Activated T-cell treated with anti-CD3 and anti-CD28 coated beads, Interleukin-2, amount 50 U/mL, for 24 hours (primary cell): ENCODE results near the gene CLEC4A.
"Not testable (repeated sequence)": the region's sequence is repeated elsewhere in the genome, so short reads cannot be mapped to it uniquely, and the experiment has no call there.

Experiments
- DNase-seq: peaks from one replicate; pipeline ENCODE4 v3.0.0-alpha.2; 2020
- H3K27ac Mint-ChIP-seq: 2 replicates; pipeline ENCODE4 v1.8.0; 2020; ENCODE audit warnings: mild to moderate bottlenecking, mixed read lengths
- H3K27me3 Mint-ChIP-seq: 2 replicates; pipeline ENCODE4 v1.8.0; 2020; ENCODE audit warnings: mixed read lengths
- H3K36me3 Mint-ChIP-seq: 2 replicates; pipeline ENCODE4 v1.8.0; 2020; ENCODE audit warnings: low read depth, mixed read lengths
- H3K4me1 Mint-ChIP-seq: 2 replicates; pipeline ENCODE4 v1.8.0; 2020; ENCODE audit warnings: low read depth, mixed read lengths
- H3K4me3 Mint-ChIP-seq: 2 replicates; pipeline ENCODE4 v1.8.0; 2020; ENCODE audit warnings: mild to moderate bottlenecking, moderate library complexity, mixed read lengths
- H3K9me3 Mint-ChIP-seq: 2 replicates; pipeline ENCODE4 v1.8.0; 2020; ENCODE audit warnings: mixed read lengths

The CLEC4A gene

DNA sequence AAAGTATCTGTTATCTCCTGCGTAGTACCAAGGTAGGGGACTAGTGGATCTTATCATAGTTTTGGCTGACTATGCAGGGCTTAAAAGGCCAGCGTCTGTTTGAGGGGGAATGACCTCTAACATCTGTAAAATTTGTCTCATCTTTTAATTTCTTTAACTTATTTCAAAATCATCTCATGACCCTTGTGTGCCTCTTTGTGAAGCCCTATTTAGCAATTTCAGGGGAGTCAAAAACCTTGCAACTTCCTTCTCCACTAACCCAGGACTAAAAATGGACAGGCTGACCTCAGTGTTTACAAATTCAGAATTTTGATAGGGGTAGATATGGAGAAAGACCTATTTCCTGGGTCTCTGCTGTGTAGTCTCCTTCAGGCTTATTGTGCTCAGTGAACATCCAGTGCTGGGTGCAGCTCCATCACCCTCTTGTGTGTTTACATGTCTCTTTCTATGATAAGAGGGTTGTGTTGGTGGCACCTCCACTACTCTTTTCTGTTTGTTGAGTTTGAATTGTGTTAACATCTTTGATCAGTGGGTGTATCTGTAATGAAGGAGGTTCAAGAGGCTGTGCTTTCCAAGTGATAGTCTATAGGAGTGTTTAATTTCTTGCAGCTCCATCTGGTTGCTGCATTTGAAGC, 27.0 kb upstream of the CLEC4A start:
- no peak for DNase-seq
- H3K9me3 Mint-ChIP-seq, result no peaks in the 10 kb centered on the region
- H3K4me1 Mint-ChIP-seq, result peaks cover 8% of the 10 kb centered on the region
- no peak overlapping the region for H3K4me3 Mint-ChIP-seq
- peak overlapping the region; percentile 74 for H3K27ac Mint-ChIP-seq
- no peaks in the 10 kb centered on the region for H3K27me3 Mint-ChIP-seq
- peaks cover 82% of the 10 kb centered on the region for H3K36me3 Mint-ChIP-seq

DNA sequence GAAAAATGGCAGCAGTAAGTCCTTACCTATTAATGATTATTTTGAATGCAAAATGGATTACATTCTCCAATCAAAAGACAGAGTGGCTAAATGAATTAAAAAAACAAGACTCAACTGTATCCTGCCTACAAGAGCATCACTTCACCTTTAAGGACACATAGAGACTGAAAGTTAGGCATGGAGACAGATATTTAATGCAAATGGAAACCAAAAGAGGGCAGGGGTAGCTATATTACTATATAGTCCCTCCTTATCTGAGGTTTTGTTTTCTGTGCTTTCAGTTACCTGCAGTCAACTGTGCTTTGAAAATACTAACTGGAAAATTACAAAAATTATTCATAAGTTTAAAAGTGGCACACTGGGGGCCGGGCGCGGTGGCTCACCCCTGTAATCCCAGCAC, 24.2 kb upstream of the CLEC4A start:
- Mint-ChIP-seq H3K9me3 (no peaks in the 10 kb centered on the region), H3K36me3 (peaks cover 63% of the 10 kb centered on the region)

DNA sequence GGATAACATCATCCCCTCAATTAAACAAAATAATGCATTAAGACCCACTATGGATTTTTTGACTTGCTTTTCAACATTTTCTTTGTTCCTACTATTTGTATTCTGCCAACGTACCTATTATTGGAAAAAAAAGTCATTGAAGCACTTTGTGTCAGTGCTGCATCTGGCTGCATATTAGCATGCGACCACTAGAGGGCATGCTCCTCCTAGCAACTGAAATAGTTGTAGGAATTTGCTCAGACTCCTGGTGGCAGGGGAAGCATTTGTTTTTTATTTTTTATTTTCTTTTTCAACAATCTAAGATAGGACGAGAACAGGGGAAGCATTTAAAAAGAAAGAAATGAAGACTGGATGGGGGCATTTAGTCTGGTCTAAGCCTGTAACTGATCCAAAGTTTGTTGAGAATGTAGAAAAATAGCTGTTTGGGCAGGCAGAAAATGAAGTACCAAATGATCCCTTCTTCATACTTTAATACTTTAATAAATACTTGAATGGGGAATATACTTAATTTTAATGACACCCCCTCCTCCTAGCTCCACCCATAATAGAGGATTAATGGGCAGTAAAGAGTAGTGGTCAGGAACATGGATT, 14.5 kb upstream of the CLEC4A start:
- Mint-ChIP-seq H3K27ac (no peak overlapping the region), H3K4me1 (peaks cover 1% of the 10 kb centered on the region), H3K36me3 (peaks cover 44% of the 10 kb centered on the region), H3K9me3 (no peaks in the 10 kb centered on the region), H3K27me3 (no peaks in the 10 kb centered on the region), H3K4me3 (no peak overlapping the region)
- DNase-seq, result peak; percentile 81

More for the DNA sequence above, 24.2 kb upstream of the CLEC4A start:
- Mint-ChIP-seq H3K27ac (peak overlapping the region; percentile 2), H3K4me1 (peaks cover 8% of the 10 kb centered on the region), H3K4me3 (no peak overlapping the region), H3K27me3 (no peaks in the 10 kb centered on the region)
- DNase-seq, result no peak

DNA sequence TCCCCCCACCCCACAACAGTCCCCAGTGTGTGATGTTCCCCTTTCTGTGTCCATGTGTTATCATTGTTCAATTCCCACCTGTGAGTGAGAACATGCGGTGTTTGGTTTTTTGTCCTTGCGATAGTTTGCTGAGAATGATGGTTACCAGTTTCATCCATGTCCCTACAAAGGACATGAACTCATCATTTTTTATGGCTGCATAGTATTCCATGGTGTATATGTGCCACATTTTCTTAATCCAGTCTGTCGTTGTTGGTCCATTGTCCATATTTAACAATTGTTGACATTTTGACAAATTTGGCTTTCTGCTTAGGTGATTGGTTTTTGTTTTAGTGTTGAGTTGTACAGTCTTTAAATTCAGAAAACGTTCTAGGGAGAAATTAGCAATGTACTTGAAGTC, 10.3 kb upstream of the CLEC4A start:
- H3K4me1 Mint-ChIP-seq, H3K27ac Mint-ChIP-seq, H3K9me3 Mint-ChIP-seq, H3K4me3 Mint-ChIP-seq, DNase-seq, H3K27me3 Mint-ChIP-seq: not testable (repeated sequence)
- H3K36me3 Mint-ChIP-seq, result peaks cover 19% of the 10 kb centered on the region

DNA sequence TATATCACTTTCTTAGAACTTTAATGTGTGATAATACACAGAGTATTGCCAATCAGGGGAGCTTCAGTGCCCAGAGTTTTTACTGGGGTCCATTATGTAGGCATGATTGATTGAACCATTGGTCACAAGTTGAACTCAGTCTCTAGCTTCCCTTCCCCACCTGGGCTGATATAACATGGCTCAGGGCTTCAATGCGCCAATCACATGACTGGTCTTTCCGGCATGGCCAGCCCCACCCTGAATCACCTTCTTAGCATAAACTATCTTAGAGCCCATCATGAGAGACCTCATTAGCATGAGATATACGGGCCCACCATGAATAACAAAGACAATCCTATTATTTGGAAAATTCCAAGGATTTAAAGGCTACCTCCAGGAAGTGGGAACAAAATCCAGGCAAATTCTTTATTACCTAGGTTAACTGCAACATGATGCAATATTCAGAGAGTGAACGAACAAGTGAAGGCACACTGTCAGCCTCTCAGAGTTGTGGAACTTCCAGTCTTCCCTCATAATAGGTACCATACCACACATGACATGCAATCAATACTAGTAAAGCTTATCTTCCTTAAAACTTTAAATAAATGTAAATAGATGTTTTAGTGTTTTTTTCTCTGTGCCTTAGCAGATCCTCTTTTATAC, 3.2 kb upstream of the CLEC4A start:
- H3K36me3 Mint-ChIP-seq, result peaks cover 12% of the 10 kb centered on the region
- DNase-seq, result no peak
- H3K4me1 Mint-ChIP-seq, result no peaks in the 10 kb centered on the region
- H3K27ac Mint-ChIP-seq, result no peak overlapping the region
- H3K27me3 Mint-ChIP-seq, result no peaks in the 10 kb centered on the region
- H3K4me3 Mint-ChIP-seq, result no peak overlapping the region
- no peaks in the 10 kb centered on the region for H3K9me3 Mint-ChIP-seq

DNA sequence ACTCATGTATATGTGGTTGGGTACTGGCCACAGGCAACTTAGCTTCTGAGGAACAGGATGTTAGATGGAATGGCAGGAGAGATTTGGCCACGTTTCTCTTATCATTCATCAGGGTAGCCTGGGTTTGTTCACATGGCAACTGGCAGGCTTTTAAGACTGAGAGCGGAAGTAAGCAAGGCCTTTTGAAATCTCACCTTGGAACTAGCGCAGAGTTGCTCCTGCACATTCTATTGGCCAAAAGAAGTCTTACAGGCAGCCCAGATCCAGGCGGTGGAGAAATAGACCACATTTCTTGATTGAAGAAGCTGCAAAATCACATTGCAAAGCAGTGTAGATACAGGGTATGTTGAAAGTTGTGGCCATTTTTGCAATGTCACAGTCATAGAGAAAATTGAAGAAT, 3.7 kb downstream of the CLEC4A start:
- H3K9me3 Mint-ChIP-seq, result no peaks in the 10 kb centered on the region
- no peak overlapping the region for H3K27ac Mint-ChIP-seq
- DNase-seq, result no peak
- H3K4me3 Mint-ChIP-seq, result no peak overlapping the region
- peaks cover 7% of the 10 kb centered on the region for H3K4me1 Mint-ChIP-seq
- H3K36me3 Mint-ChIP-seq, result peaks cover 3% of the 10 kb centered on the region
- H3K27me3 Mint-ChIP-seq, result no peaks in the 10 kb centered on the region

DNA sequence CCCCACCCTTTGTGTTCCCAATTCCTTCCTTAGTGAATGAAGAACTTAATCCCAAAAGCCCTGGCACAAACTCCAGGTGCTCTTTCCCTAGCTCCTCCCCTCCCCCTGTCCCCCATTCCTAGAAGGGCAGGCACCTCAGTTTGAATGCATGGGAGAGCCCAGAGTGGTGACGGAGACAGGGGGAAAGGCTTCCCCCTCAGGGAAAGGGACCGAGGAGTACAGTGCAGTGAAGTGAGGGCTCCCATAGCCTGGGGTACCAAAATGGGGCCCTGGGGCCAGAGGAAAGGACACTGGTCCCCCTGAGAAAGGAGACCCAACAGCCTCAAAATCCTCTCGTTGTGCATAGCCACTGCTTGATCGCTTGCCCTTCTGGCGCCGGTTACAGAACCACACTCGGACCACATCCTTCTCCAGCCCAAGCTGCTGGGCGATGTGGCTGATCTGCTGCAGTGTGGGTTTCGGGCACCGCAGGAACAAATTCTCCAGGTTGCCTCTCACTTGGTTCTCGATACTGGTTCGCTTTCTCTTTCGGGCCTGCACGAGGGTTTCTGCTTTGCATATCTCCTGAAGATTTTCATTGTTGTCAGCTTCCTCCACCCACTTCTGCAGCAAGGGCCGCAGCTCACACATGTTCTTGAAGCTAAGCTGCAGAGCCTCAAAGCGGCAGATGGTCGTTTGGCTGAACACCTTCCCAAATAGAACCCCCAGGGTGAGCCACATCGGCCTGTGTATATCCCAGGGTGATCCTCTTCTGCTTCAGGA, 10.4 kb downstream of the CLEC4A start:
- not testable (repeated sequence) for H3K4me3 Mint-ChIP-seq, DNase-seq, H3K27ac Mint-ChIP-seq, H3K27me3 Mint-ChIP-seq, H3K9me3 Mint-ChIP-seq, H3K4me1 Mint-ChIP-seq
- peaks cover 26% of the 10 kb centered on the region for H3K36me3 Mint-ChIP-seq

DNA sequence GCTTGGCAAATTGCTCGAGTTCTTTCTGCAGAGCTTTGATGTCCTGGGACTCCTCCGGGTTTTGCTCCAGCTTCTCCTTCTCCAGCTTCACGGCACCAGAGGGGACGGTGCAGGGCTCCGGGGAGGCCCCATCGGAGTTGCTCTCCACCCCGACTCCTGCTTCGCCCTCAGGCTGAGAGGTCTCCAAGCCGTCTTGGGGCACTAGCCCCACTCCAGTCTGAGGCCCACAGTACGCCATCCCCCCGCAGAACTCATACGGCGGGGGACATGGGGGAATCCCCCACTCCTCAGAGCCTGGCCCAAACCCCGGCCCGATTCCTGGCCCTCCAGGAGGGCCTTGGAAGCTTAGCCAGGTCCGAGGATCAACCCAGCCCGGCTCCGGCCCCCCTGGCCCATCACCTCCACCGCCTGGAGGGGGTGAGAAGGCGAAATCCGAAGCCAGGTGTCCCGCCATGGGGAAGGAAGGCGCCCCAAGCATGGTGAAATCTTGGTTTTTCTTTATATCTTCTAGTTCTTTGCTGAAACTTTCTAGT, 11.0 kb downstream of the CLEC4A start:
- not testable (repeated sequence) for H3K4me1 Mint-ChIP-seq, H3K4me3 Mint-ChIP-seq, H3K27me3 Mint-ChIP-seq, H3K27ac Mint-ChIP-seq, DNase-seq, H3K9me3 Mint-ChIP-seq
- H3K36me3 Mint-ChIP-seq, result peaks cover 29% of the 10 kb centered on the region

DNA sequence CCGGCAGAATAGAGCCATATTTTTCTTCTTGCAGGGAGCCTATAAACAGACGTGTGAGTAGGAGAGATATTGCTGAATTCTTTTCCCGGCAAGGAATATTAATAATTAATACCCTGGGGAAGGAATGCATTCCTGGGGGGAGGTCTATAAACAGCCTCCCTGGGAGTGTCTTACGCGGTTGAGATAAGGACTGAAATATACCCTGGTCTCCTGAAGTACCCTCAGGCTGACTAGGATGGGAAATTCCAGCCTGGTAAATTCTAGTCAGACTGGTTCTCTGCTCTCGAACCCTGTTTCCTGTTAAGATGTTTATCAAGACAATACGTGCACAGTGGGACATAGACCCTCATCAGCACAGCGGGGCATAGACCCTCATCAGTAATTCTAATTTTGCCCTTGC, 18.2 kb downstream of the CLEC4A start:
- not testable (repeated sequence) for H3K4me3 Mint-ChIP-seq, DNase-seq, H3K27ac Mint-ChIP-seq, H3K27me3 Mint-ChIP-seq, H3K4me1 Mint-ChIP-seq
- peaks cover 11% of the 10 kb centered on the region for H3K9me3 Mint-ChIP-seq
- peaks cover 39% of the 10 kb centered on the region for H3K36me3 Mint-ChIP-seq

DNA sequence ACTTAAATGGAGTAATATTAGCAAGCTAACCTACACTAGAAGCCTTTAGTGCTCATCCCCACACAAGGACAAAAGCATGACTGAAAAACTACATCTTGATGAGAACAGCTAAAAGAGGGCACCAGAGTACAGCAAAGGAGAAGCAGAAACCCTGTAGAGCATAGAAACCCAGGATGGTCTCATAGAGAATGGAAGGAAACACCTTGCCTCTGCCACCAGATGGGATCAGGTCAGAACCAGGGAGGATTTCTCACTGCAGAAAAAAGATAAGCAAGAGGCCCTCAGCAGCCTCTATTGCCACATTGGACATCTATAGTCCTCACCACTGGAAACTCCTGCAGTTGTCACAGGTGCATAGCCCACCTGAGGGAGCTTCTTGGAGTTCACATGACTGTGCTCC, 19.8 kb downstream of the CLEC4A start:
- Mint-ChIP-seq H3K27me3 (peaks cover 8% of the 10 kb centered on the region), H3K36me3 (peaks cover 28% of the 10 kb centered on the region), H3K27ac (no peak overlapping the region), H3K4me1 (no peaks in the 10 kb centered on the region), H3K9me3 (peaks cover 11% of the 10 kb centered on the region), H3K4me3 (no peak overlapping the region)
- no peak for DNase-seq

DNA sequence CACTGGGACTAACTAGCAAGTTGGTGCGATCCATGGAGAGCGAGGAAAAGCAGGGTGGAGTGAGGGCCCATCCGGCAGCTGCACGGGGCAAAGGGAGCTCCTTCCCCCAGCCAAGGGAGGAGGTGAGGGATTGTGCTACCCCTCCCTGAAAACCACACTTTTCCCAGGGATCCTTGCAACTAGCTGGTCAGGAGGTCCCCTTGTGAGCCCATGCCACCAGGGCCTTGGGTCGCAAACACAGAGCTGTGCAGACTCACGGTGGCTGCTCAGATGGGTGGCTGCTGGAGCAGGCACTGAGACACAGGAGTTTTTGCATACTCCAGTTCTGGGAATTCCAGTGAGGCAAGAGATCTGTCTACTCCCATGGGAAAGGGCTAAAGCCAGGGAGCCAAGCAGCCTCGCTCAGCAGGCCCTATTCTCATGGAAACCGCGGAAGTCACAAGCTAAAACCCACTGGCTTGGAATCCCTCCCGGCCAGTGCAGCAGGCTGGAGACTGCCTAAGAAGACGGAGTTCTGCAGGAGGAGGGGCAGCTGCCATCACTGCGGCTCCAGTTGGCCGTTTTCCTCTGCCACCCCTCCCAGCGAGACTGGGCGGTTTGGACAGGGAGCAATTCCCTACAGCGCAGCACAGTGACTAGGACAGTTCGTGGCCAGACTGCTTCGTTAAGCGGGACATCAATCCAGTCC, 22.5 kb downstream of the CLEC4A start:
- DNase-seq, result no peak
- Mint-ChIP-seq H3K4me1 (no peaks in the 10 kb centered on the region), H3K36me3 (peaks cover 12% of the 10 kb centered on the region), H3K27me3 (peaks cover 8% of the 10 kb centered on the region), H3K9me3 (peaks cover 11% of the 10 kb centered on the region), H3K27ac (no peak overlapping the region), H3K4me3 (no peak overlapping the region)

DNA sequence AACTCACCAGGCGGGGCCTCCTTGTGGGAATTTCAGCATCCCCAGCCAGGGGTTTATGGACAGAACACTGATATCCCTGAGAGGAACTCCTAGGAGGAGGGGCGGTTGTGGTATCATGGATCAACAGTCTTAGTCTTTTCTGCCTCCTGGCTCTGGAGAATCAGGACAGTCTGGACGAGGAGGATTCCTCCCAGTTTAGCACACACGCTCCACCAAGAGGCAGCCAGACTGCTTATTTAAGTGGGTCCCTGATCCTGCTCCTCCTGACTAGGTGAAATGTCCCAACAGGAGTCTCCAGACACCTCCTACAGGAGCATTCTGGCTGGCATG, 23.0 kb downstream of the CLEC4A start:
- Mint-ChIP-seq H3K9me3 (peaks cover 8% of the 10 kb centered on the region), H3K27ac (no peak overlapping the region), H3K27me3 (peaks cover 8% of the 10 kb centered on the region), H3K36me3 (peaks cover 8% of the 10 kb centered on the region), H3K4me3 (no peak overlapping the region), H3K4me1 (no peaks in the 10 kb centered on the region)
- no peak for DNase-seq

DNA sequence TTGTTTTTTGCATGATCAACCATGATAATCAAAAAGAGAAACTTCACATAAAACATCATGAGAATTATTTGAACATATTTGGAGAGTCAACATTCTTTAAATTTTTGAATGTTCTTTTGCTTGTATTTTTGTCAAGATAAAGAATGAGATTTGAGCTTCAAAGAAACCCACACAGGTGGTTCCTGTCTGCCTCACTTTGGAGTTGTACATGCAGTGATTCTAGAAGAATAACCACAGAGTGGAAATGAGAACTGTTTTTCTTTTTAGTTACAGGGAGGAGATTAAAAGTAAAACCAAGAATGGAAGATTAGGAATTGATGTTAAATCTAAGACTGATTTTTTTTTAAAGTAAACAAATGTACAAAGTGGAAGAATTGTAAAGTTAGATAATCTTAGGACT, 31.1 kb downstream of the CLEC4A start:
- H3K4me3 Mint-ChIP-seq, result no peak overlapping the region
- no peaks in the 10 kb centered on the region for H3K36me3 Mint-ChIP-seq
- H3K4me1 Mint-ChIP-seq, result peaks cover 22% of the 10 kb centered on the region
- H3K27me3 Mint-ChIP-seq, result peaks cover 6% of the 10 kb centered on the region
- no peaks in the 10 kb centered on the region for H3K9me3 Mint-ChIP-seq
- DNase-seq, result no peak
- no peak overlapping the region for H3K27ac Mint-ChIP-seq

DNA sequence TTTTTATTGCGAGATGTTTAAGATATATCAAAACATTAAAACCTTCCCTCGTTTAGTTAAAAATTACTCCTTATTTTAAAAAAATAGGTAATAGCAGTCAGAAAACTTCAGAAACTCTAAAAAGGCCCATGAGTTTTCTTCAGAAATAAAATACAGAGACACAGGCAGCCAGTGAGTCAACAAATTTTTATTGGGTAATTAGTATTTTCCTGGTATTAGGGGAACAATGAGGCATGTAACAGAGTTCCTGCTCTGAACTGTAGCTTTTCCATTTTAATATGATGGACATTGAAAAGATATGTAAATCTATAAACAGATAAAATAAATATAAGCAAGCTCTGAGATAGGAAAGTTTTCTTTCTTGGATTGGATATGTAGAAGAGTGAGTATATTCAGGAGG, 33.0 kb downstream of the CLEC4A start:
- no peak for DNase-seq
- H3K27me3 Mint-ChIP-seq, result peaks cover 6% of the 10 kb centered on the region
- no peak overlapping the region for H3K4me3 Mint-ChIP-seq
- H3K9me3 Mint-ChIP-seq, result no peaks in the 10 kb centered on the region
- no peak overlapping the region for H3K27ac Mint-ChIP-seq
- peaks cover 22% of the 10 kb centered on the region for H3K4me1 Mint-ChIP-seq
- H3K36me3 Mint-ChIP-seq, result no peaks in the 10 kb centered on the region
